ENCODE data around the gene FGD2. TPM values are rescaled to one million over a fixed set of nuclear protein-coding genes. Genes with fewer than 3 reads are reported as not detected.

The FGD2 gene
- total and polyA plus RNA-seq, 2 donors (not counting 1 experiment from before 2014, with no cell fraction given), result 352 to 682 TPM

- peaks cover 22 to 50% of the 10 kb centered on the region in 2 donors for H3K4me1 ChIP-seq (ENCODE audit: control insufficient read depth in 2 of 2, insufficient read depth in 2 of 2, low read length in 2 of 2)
- TF ChIP-seq EZH2 (IDR thresholded peaks at IDR 0.05; ENCODE audit: borderline replicate concordance, insufficient read depth, low read depth, low read length, poor library complexity, severe bottlenecking) (no peak), CTCF (IDR thresholded peaks at IDR 0.05) (no peak)
- no peak overlapping the region for H3K4me2 ChIP-seq (replicated peaks; ENCODE audit: low read depth, low read length, poor library complexity, severe bottlenecking)
- DNase-seq (no peak), ATAC-seq (ENCODE audit: low read depth) (no peak)
- H3K27ac Mint-ChIP-seq, result peak overlapping the region; percentile 68
- peaks cover 93% of the 10 kb centered on the region for H3K79me2 ChIP-seq (ENCODE audit: control insufficient read depth, insufficient read depth, low read length)
- H3K4me1 Mint-ChIP-seq, result peaks cover 49% of the 10 kb centered on the region
- intact Hi-C loops (cut with micrococcal nuclease), result no loop called here
- no peaks in the 10 kb centered on the region for H3K27me3 Mint-ChIP-seq
- no peaks in the 10 kb centered on the region for H3K27me3 ChIP-seq (replicated peaks in 1 of 4; ENCODE audit: control extremely low read depth in 1 of 4, control insufficient read depth in 3 of 4, insufficient read depth in 4 of 4, low read length in 3 of 4)
- ChIA-PET CTCF (interaction anchor here (1.2 to 1.3 kb wide), 2 partner anchors 33 to 199 kb away, joined by 3 to 5 read pairs; no protein-coding TSS in a partner anchor), POLR2A (no interaction called here)
- H3K4me3 ChIP-seq (ENCODE audit: control extremely low read depth in 1 of 5, extremely low read depth in 1 of 5, insufficient read depth in 1 of 5, low read depth in 2 of 5, low read length in 4 of 5), result no peak overlapping the region
- H2AFZ ChIP-seq (ENCODE audit: insufficient read depth, low read depth, low read length, poor library complexity, severe bottlenecking), result no peak overlapping the region
- peaks cover 99% of the 10 kb centered on the region for H4K20me1 ChIP-seq (ENCODE audit: control insufficient read depth, insufficient read depth, low read length, poor library complexity, severe bottlenecking)
- over 99% methylated on average over 10 of the region's 10 CpGs for WGBS (ENCODE audit: insufficient coverage)
- H3K4me3 Mint-ChIP-seq, result no peak overlapping the region
- no peak overlapping the region for H3K27ac ChIP-seq (ENCODE audit: low read length in 2 of 2)
- no peak overlapping the region for H3K9ac ChIP-seq (ENCODE audit: low read length)
- no peaks in the 10 kb centered on the region for H3K9me3 Mint-ChIP-seq (ENCODE audit: insufficient read depth)
- peaks cover 0 to under 1% (median 0%) of the 10 kb centered on the region in 3 donors for H3K9me3 ChIP-seq (ENCODE audit: control extremely low read depth in 1 of 3, control insufficient read depth in 2 of 3, insufficient read depth in 1 of 3, low read length in 2 of 3)
- peaks cover 0 to 75% of the 10 kb centered on the region in 2 experiments for H3K36me3 ChIP-seq (replicated peaks in 1 of 2; ENCODE audit: control extremely low read depth in 1 of 2, control insufficient read depth in 1 of 2, extremely low read depth in 1 of 2, insufficient read depth in 2 of 2, low read length in 1 of 2)
These were observed 5.0 kb downstream of the FGD2 start for GRCh38 chr6:37010402-37010892.

GRCh38 chr6:37011656-37012378 is 6.4 kb downstream of the FGD2 start:
- H3K4me1 Mint-ChIP-seq, result peaks cover 40% of the 10 kb centered on the region
- ChIA-PET CTCF (interaction anchor here (0.9 to 1.1 kb wide), 3 partner anchors 8 to 127 kb away, joined by 3 to 4 read pairs (median 3); partner anchors contain the start of gene MTCH1), POLR2A (no interaction called here)

More at GRCh38 chr6:37011656-37012378, 6.4 kb downstream of the FGD2 start:
- TF ChIP-seq CTCF (IDR thresholded peaks at IDR 0.05) (no peak), EZH2 (IDR thresholded peaks at IDR 0.05; ENCODE audit: borderline replicate concordance, insufficient read depth, low read depth, low read length, poor library complexity, severe bottlenecking) (no peak)
- Mint-ChIP-seq H3K27ac (peak overlapping the region; percentile 26), H3K4me3 (no peak overlapping the region), H3K9me3 (ENCODE audit: insufficient read depth) (no peaks in the 10 kb centered on the region), H3K27me3 (no peaks in the 10 kb centered on the region)
- H4K20me1 ChIP-seq (ENCODE audit: control insufficient read depth, insufficient read depth, low read length, poor library complexity, severe bottlenecking), result peaks cover 92% of the 10 kb centered on the region
- H3K4me3 ChIP-seq (ENCODE audit: control extremely low read depth in 1 of 5, extremely low read depth in 1 of 5, insufficient read depth in 1 of 5, low read depth in 2 of 5, low read length in 4 of 5), result no peak overlapping the region
- no peaks in the 10 kb centered on the region for H3K9me3 ChIP-seq (ENCODE audit: control extremely low read depth in 1 of 3, control insufficient read depth in 2 of 3, insufficient read depth in 1 of 3, low read length in 2 of 3)
- peaks cover 0 to 85% of the 10 kb centered on the region in 2 experiments for H3K36me3 ChIP-seq (replicated peaks in 1 of 2; ENCODE audit: control extremely low read depth in 1 of 2, control insufficient read depth in 1 of 2, extremely low read depth in 1 of 2, insufficient read depth in 2 of 2, low read length in 1 of 2)
- H3K9ac ChIP-seq (ENCODE audit: low read length), result no peak overlapping the region
- intact Hi-C loops (cut with micrococcal nuclease), result no loop called here
- H3K27ac ChIP-seq (ENCODE audit: low read length in 2 of 2), result peak overlapping the region in 1 of 2 donors; percentile 11
- no peak for ATAC-seq (ENCODE audit: low read depth)
- peaks cover 82% of the 10 kb centered on the region for H3K79me2 ChIP-seq (ENCODE audit: control insufficient read depth, insufficient read depth, low read length)
- H2AFZ ChIP-seq (ENCODE audit: insufficient read depth, low read depth, low read length, poor library complexity, severe bottlenecking), result no peak overlapping the region
- H3K4me2 ChIP-seq (replicated peaks; ENCODE audit: low read depth, low read length, poor library complexity, severe bottlenecking), result no peak overlapping the region
- H3K4me1 ChIP-seq (ENCODE audit: control insufficient read depth in 2 of 2, insufficient read depth in 2 of 2, low read length in 2 of 2), result peaks cover 22 to 48% of the 10 kb centered on the region in 2 donors
- 97% methylated on average over 9 of the region's 11 CpGs for WGBS (ENCODE audit: insufficient coverage)
- no peak for DNase-seq
- no peaks in the 10 kb centered on the region for H3K27me3 ChIP-seq (replicated peaks in 1 of 4; ENCODE audit: control extremely low read depth in 1 of 4, control insufficient read depth in 3 of 4, insufficient read depth in 4 of 4, low read length in 3 of 4)
